H1 (cell line): Measurements from ENCODE around the gene ESRP2. TPM values are rescaled to one million over a fixed set of nuclear protein-coding genes. Genes with fewer than 3 reads are reported as not detected.

Source experiments
- CTCF ChIA-PET: fragments of 300-600 bp; sonication (Branson Sonifier 250); formaldehyde crosslinking; loops from one replicate; lab custom pipeline; 2021; ENCODE audit not compliant: partially characterized antibody; lab: Charles Lee
- POLR2A ChIA-PET: fragments of 300-600 bp; sonication (Branson Sonifier 250); formaldehyde crosslinking; loops from one replicate; lab custom pipeline; 2021; ENCODE audit warnings: inconsistent platforms; ENCODE audit not compliant: partially characterized antibody; lab: Charles Lee
- DNase-seq, 2 experiments: peaks; one replicate each; pipeline versions ENCODE4 v3.0.0 to v3.0.0-alpha.2; 2010 to 2022; ENCODE audit warnings: low spot score in 2 of 2, low read depth in 1 of 2, mixed read lengths in 1 of 2
- FAIRE-seq: peaks from 2 replicates; lab custom pipeline; 2011; peaks lifted over from hg19 to GRCh38; lab: Jason Lieb, UNC
- H2AFZ ChIP-seq: 2 replicates; pipeline ENCODE4 v1.8.1; 2012; ENCODE audit warnings: low read length, inconsistent platforms
- H2AK5ac ChIP-seq: 2 replicates; pipeline ENCODE4 v1.6.1; 2013; ENCODE audit warnings: low read depth, low read length
- H2BK120ac ChIP-seq: replicated peaks from 2 replicates; pipeline ENCODE3; 2013; ENCODE audit warnings: low read depth, low read length, inconsistent platforms
- H2BK12ac ChIP-seq: 2 replicates; pipeline ENCODE4 v1.6.1; 2013; ENCODE audit warnings: low read depth, low read length
- H2BK15ac ChIP-seq: 2 replicates; pipeline ENCODE4 v1.6.1; 2013; ENCODE audit warnings: low read length
- H2BK20ac ChIP-seq: 2 replicates; pipeline ENCODE4 v1.6.1; 2013; ENCODE audit warnings: low read length
- H2BK5ac ChIP-seq: 2 replicates; pipeline ENCODE4 v1.6.1; 2013; ENCODE audit warnings: low read depth, low read length
- H3K14ac ChIP-seq: 2 replicates; pipeline ENCODE4 v1.6.1; 2013; ENCODE audit warnings: inconsistent platforms; ENCODE audit not compliant: insufficient read length
- H3K18ac ChIP-seq: 2 replicates; pipeline ENCODE4 v1.6.1; 2013; ENCODE audit warnings: low read length; ENCODE audit errors: extremely low read depth
- H3K23ac ChIP-seq: 2 replicates; pipeline ENCODE4 v1.6.1; 2013; ENCODE audit warnings: inconsistent platforms; ENCODE audit not compliant: insufficient read length
- H3K23me2 ChIP-seq: 2 replicates; pipeline ENCODE4 v1.6.1; 2013; ENCODE audit warnings: low read depth, low read length
- H3K27ac ChIP-seq: 2 replicates; pipeline ENCODE4 v1.6.1; 2011; ENCODE audit warnings: low read depth, low read length, inconsistent platforms
- H3K27me3 ChIP-seq, 4 experiments: replicated peaks in 1 of 4; 1 replicate in 1 of 4; 2 replicates in 3 of 4; pipeline versions ENCODE4 v1.6.1 to v1.8.1; 2011 to 2013; ENCODE audit warnings: low read length in 3 of 4, mild to moderate bottlenecking in 3 of 4, inconsistent platforms in 2 of 4, mixed read lengths in 2 of 4, moderate library complexity in 1 of 4; ENCODE audit not compliant: control insufficient read depth in 3 of 4, insufficient read depth in 3 of 4; ENCODE audit errors: extremely low read depth in 1 of 4
- H3K36me3 ChIP-seq, 4 experiments: 2 replicates each; pipeline versions ENCODE4 v1.6.1 to v1.8.1; 2011 to 2013; ENCODE audit warnings: mild to moderate bottlenecking in 4 of 4, low read length in 3 of 4, moderate library complexity in 2 of 4, control low read depth in 1 of 4, inconsistent platforms in 1 of 4; ENCODE audit not compliant: insufficient read depth in 4 of 4, control insufficient read depth in 2 of 4
- H3K4ac ChIP-seq: replicated peaks from 2 replicates; pipeline ENCODE3; 2013; ENCODE audit warnings: low read length, low read depth, mixed read lengths, inconsistent platforms; ENCODE audit not compliant: insufficient read length
- H3K4me1 ChIP-seq, 4 experiments: replicated peaks in 1 of 4; 1 replicate in 1 of 4; 2 replicates in 3 of 4; pipeline versions ENCODE4 v1.6.1 to v1.8.1; 2011 to 2013; ENCODE audit warnings: low read length in 3 of 4, inconsistent platforms in 2 of 4, mixed read lengths in 1 of 4; ENCODE audit not compliant: insufficient read depth in 4 of 4, control insufficient read depth in 3 of 4
- H3K4me2 ChIP-seq, 2 experiments: 2 replicates each; pipeline versions ENCODE4 v1.6.1 to v1.8.1; 2011 to 2013; ENCODE audit warnings: low read depth in 2 of 2, low read length in 2 of 2, control low read depth in 1 of 2, inconsistent platforms in 1 of 2, mild to moderate bottlenecking in 1 of 2; ENCODE audit not compliant: insufficient read depth in 1 of 2
- H3K4me3 ChIP-seq, 4 experiments: fragments of 200-600, 300-600 bp in 1 of 4; sonication (generic), shearing (Covaris generic), sonication (Bioruptor Twin) in 1 of 4; 2 replicates each; pipeline versions ENCODE4 v1.5.1 to v1.8.1; 2011 to 2016; ENCODE audit warnings: low read length in 4 of 4, low read depth in 3 of 4, control low read depth in 2 of 4, inconsistent platforms in 2 of 4, mild to moderate bottlenecking in 2 of 4, mixed read lengths in 1 of 4, moderate library complexity in 1 of 4; ENCODE audit not compliant: insufficient read depth in 2 of 4; ENCODE audit errors: extremely low read depth in 1 of 4
- H3K56ac ChIP-seq: replicated peaks from 2 replicates; pipeline ENCODE3; 2013; ENCODE audit warnings: low read depth, mild to moderate bottlenecking, mixed read lengths, low read length, inconsistent platforms; ENCODE audit not compliant: insufficient read length
- H3K79me1 ChIP-seq: 2 replicates; pipeline ENCODE4 v1.6.1; 2013; ENCODE audit warnings: low read depth, low read length, control low read depth
- H3K79me2 ChIP-seq, 2 experiments: 2 replicates each; pipeline versions ENCODE4 v1.6.1 to v1.8.1; 2012 to 2013; ENCODE audit warnings: low read length in 2 of 2, mild to moderate bottlenecking in 2 of 2, inconsistent platforms in 1 of 2; ENCODE audit not compliant: insufficient read depth in 2 of 2, control insufficient read depth in 1 of 2
- H3K9ac ChIP-seq, 4 experiments: replicated peaks in 1 of 4; 1 replicate in 1 of 4; 2 replicates in 3 of 4; pipeline versions ENCODE4 v1.6.1 to v1.8.1; 2011 to 2013; ENCODE audit warnings: low read depth in 3 of 4, low read length in 3 of 4, control low read depth in 2 of 4, mild to moderate bottlenecking in 2 of 4, moderate library complexity in 2 of 4, inconsistent platforms in 1 of 4; ENCODE audit errors: extremely low read depth in 1 of 4
- H3K9me3 ChIP-seq, 2 experiments: 2 replicates each; pipeline versions ENCODE4 v1.6.1 to v1.8.1; 2012 to 2013; ENCODE audit warnings: mild to moderate bottlenecking in 2 of 2, moderate library complexity in 2 of 2, control low read depth in 1 of 2, inconsistent platforms in 1 of 2, low read depth in 1 of 2, low read length in 1 of 2, mixed read lengths in 1 of 2; ENCODE audit not compliant: insufficient read depth in 2 of 2
- H4K20me1 ChIP-seq, 2 experiments: replicated peaks in 1 of 2; 2 replicates each; pipeline versions ENCODE3 to v1.8.1; 2011 to 2013; ENCODE audit warnings: inconsistent platforms in 2 of 2, low read length in 2 of 2, mild to moderate bottlenecking in 1 of 2; ENCODE audit not compliant: insufficient read depth in 2 of 2, control insufficient read depth in 1 of 2
- H4K5ac ChIP-seq: 2 replicates; pipeline ENCODE4 v1.6.1; 2013; ENCODE audit warnings: low read length, low read depth, mixed read lengths, inconsistent platforms; ENCODE audit not compliant: insufficient read length
- H4K8ac ChIP-seq: 2 replicates; pipeline ENCODE4 v1.8.0; 2013; ENCODE audit warnings: mild to moderate bottlenecking, moderate library complexity, low read length, inconsistent platforms; ENCODE audit not compliant: insufficient read depth; ENCODE audit errors: extremely low read depth
- H4K91ac ChIP-seq: replicated peaks from 2 replicates; pipeline ENCODE3; 2013; ENCODE audit warnings: low read length, mixed read lengths, inconsistent platforms; ENCODE audit not compliant: insufficient read length
- ASH2L ChIP-seq: fragments of 200-600, 300-600 bp; sonication (generic); IDR thresholded peaks from one replicate; pipeline ENCODE4 v1.7.1; 2017; ENCODE audit warnings: low read length
- ATF2 ChIP-seq: IDR thresholded peaks from 2 replicates; pipeline ENCODE4 v1.6.1; 2012; ENCODE audit warnings: low read length, inconsistent platforms
- BCL11A ChIP-seq, 2 experiments: IDR thresholded peaks; one replicate each; pipeline ENCODE4 v1.6.1; 2011; ENCODE audit warnings: low read depth in 2 of 2, low read length in 2 of 2, mild to moderate bottlenecking in 2 of 2
- HDAC6 ChIP-seq: IDR thresholded peaks from one replicate; pipeline ENCODE4 v1.7.1; 2012; ENCODE audit warnings: low read depth, mild to moderate bottlenecking, inconsistent platforms, low read length, moderate library complexity
- MAFK ChIP-seq: IDR thresholded peaks from 2 replicates; pipeline ENCODE4 v1.6.1; 2012; ENCODE audit warnings: low read depth, mild to moderate bottlenecking, improper control_type of control experiment, low read length
- POLR2A ChIP-seq, 2 experiments: IDR thresholded peaks; 1 replicate in 1 of 2; 2 replicates in 1 of 2; pipeline ENCODE4 v1.6.1; 2011; ENCODE audit warnings: low read depth in 2 of 2, low read length in 2 of 2, mild to moderate bottlenecking in 2 of 2; ENCODE audit errors: control extremely low read depth in 1 of 2
- RXRA ChIP-seq: IDR thresholded peaks from 2 replicates; pipeline ENCODE4 v1.6.1; 2011; ENCODE audit warnings: low read depth, mild to moderate bottlenecking, low read length, moderate library complexity; ENCODE audit not compliant: insufficient read depth
- SIRT6 ChIP-seq: IDR thresholded peaks from one replicate; pipeline ENCODE4 v1.7.1; 2012; ENCODE audit warnings: low read length, inconsistent platforms
- SIX5 ChIP-seq: IDR thresholded peaks from 2 replicates; pipeline ENCODE4 v1.6.1; 2011; ENCODE audit warnings: mild to moderate bottlenecking, low read depth, low read length
- SRF ChIP-seq: IDR thresholded peaks from 2 replicates; pipeline ENCODE4 v1.6.1; 2011; ENCODE audit warnings: mild to moderate bottlenecking, low read depth, low read length, moderate library complexity
- ZNF274 ChIP-seq: IDR thresholded peaks from 2 replicates; pipeline ENCODE4 v1.7.0; 2012; ENCODE audit warnings: low read length, borderline replicate concordance; ENCODE audit errors: extremely low read depth
- WGBS, 2 experiments: shearing (Covaris generic) in 1 of 2; methylation state at CpG; one replicate each; pipeline versions ENCODE4 v1.1.6 to v1.1.7; 2013 to 2015; ENCODE audit warnings: low lambda C conversion rate in 2 of 2, mixed read lengths in 2 of 2, inconsistent platforms in 1 of 2, low coverage in 1 of 2, missing lambda C conversion rate in 1 of 2; ENCODE audit not compliant: insufficient replicate concordance in 2 of 2, insufficient coverage in 1 of 2, insufficient read length in 1 of 2; ENCODE audit errors: extremely low coverage in 1 of 2, missing lambda C conversion rate in 1 of 2; 5-methylcytosine and 5-hydroxymethylcytosine counted together
- polyA plus RNA-seq, 7 experiments: library from polyadenylated mRNA; depleted of rRNA in 3 of 7; stranded (reverse) in 5 of 7; unstranded in 2 of 7; fragments of >200 nt in 5 of 7; fragments of 200-250 nt in 2 of 7; gene quantifications; 1 replicate in 5 of 7; 2 replicates in 1 of 7; 4 replicates in 1 of 7; pipeline versions ENCODE4 v1.2.1 to v1.2.3, GENCODE V29; 2011 to 2013; ENCODE audit warnings: missing spikeins in 2 of 7, mixed read lengths in 2 of 7
- total RNA-seq: library from RNA; stranded (reverse); fragmentation: NEBNext Ultra II Directional; extraction: Animal tissue kit (Norgen Biotek cat#: 25700); gene quantifications from 2 replicates; pipeline ENCODE4 v1.2.1, GENCODE V29; 2021

Gene ESRP2
- total and polyA plus RNA-seq, 2 of the 8 experiments (the other 6 are each of a cell fraction or from before 2014, with no cell fraction given) = 35.1 to 45.8 TPM

GRCh38 chr16:68190736-68191510, 45.0 kb downstream of the ESRP2 start:
- H3K79me1 ChIP-seq = no peaks in the 10 kb centered on the region; the same call in 1 of the 2 replicates
- H3K27ac ChIP-seq = no peak overlapping the region
- no peak overlapping the region for H2BK15ac ChIP-seq
- H3K36me3 ChIP-seq = peaks cover 9 to 19% (median 14%) of the 10 kb centered on the region in 4 experiments
- H3K79me2 ChIP-seq = no peaks in the 10 kb centered on the region
- no peak overlapping the region for H2BK5ac ChIP-seq
- H4K91ac ChIP-seq = no peak overlapping the region
- no peak overlapping the region for H2AFZ ChIP-seq
- no peak overlapping the region for H4K8ac ChIP-seq
- 100% methylated on average over 2 of the region's 2 CpGs; no CpG with 5 or more reads in 1 of the 2 experiments for WGBS, 2 experiments
- H3K23me2 ChIP-seq = no peaks in the 10 kb centered on the region
- H3K4me1 ChIP-seq = no peaks in the 10 kb centered on the region
- H4K5ac ChIP-seq = no peak overlapping the region
- DNase-seq = no peak
- no peak overlapping the region for H3K18ac ChIP-seq
- no peaks in the 10 kb centered on the region for H3K27me3 ChIP-seq
- H2BK120ac ChIP-seq = no peak overlapping the region
- CTCF ChIA-PET = no interaction called here
- H3K56ac ChIP-seq = no peak overlapping the region
- no peak overlapping the region for H3K4ac ChIP-seq
- no peak overlapping the region for H3K14ac ChIP-seq
- POLR2A ChIA-PET = interaction anchor here (1.1 kb wide), 1 partner anchor 37 kb away, joined by 3 read pairs; no protein-coding TSS in a partner anchor
- H3K9me3 ChIP-seq = no peaks in the 10 kb centered on the region
- no peak overlapping the region for H3K4me2 ChIP-seq
- H2BK20ac ChIP-seq = no peak overlapping the region
- FAIRE-seq = no peak
- no peak overlapping the region for H2AK5ac ChIP-seq
- H3K4me3 ChIP-seq = no peak overlapping the region
- no peak overlapping the region for H2BK12ac ChIP-seq
- H3K9ac ChIP-seq = no peak overlapping the region
- H4K20me1 ChIP-seq = no peaks in the 10 kb centered on the region
- no peak overlapping the region for H3K23ac ChIP-seq
- no peak for TF ChIP-seq SIRT6
- no peak for TF ChIP-seq ATF2
- no peak for TF ChIP-seq MAFK
- no peak for TF ChIP-seq POLR2A (IDR thresholded peaks at IDR 0.05; ENCODE audit: control extremely low read depth in 1 of 2, low read depth in 2 of 2, low read length in 2 of 2)
- no peak for TF ChIP-seq SIX5
- TF ChIP-seq ASH2L = no peak
- TF ChIP-seq SRF = no peak
- no peak for TF ChIP-seq HDAC6
- TF ChIP-seq RXRA = no peak
- no peak for TF ChIP-seq ZNF274
- TF ChIP-seq BCL11A (IDR thresholded peaks at IDR 0.05; ENCODE audit: low read depth in 2 of 2, low read length in 2 of 2) = no peak
